Left cardiac atrium (tissue), 4 donors: ENCODE measurements around the gene TMPRSS13. TPM values are rescaled to one million over a fixed set of nuclear protein-coding genes. Genes with fewer than 3 reads are reported as not detected.

Experiments
- ATAC-seq, 2 donors: fragments of 200-7000 bp; cut with Tn5 transposase; one replicate each; pipeline ENCODE4 v1.9.1; 2020; ENCODE audit warnings: mild to moderate bottlenecking in 2 of 2, moderate library complexity in 2 of 2
- DNase-seq: peaks from one replicate; pipeline ENCODE4 v3.0.0-alpha.2; 2020
- intact Hi-C, 2 donors: fragments of 100-400 bp; cut with DNase I; formaldehyde crosslinking; loops; one replicate each; pipeline versions ENCODE4 v1.14.1 to v1.15.1; 2022 to 2023
- total RNA-seq, 2 donors: library from RNA; stranded (reverse); fragmentation: NEBNext Ultra II Directional; extraction: Animal tissue kit (Norgen Biotek cat#: 25700); gene quantifications; one replicate each; pipeline ENCODE4 v1.2.1, GENCODE V29; 2021
- donor health status: DM: no; HTN: yes; CAD: no.
- donor health status: DM: no; HTN: yes; CAD: no; lungs with severe emphysema.
- donor health status: DM: yes; HTN: yes; CAD: no.
- donor health status: Dilated cardiomyopathy.

TMPRSS13 gene
- total RNA-seq, 2 donors from 2014 or later = 0.15 to 0.16 TPM

- ATAC-seq (no peak), DNase-seq (no peak)
- intact Hi-C loops = no loop called here
These were observed 10.6 kb downstream of the TMPRSS13 start for GRCh38 chr11:117918366-117919255.

- intact Hi-C loops = no loop called here
- DNase-seq = no peak
- no peak for ATAC-seq
These were observed 11.5 kb downstream of the TMPRSS13 start for GRCh38 chr11:117917591-117918151.

- DNase-seq (no peak), ATAC-seq (no peak)
- intact Hi-C loops = no loop called here
These were observed 12.2 kb downstream of the TMPRSS13 start for GRCh38 chr11:117916956-117917355.

GRCh38 chr11:117915672-117916235, 13.4 kb downstream of the TMPRSS13 start:
- DNase-seq (no peak), ATAC-seq (no peak)
- intact Hi-C loops = no loop called here

GRCh38 chr11:117914991-117915618, 14.1 kb downstream of the TMPRSS13 start:
- ATAC-seq (no peak), DNase-seq (no peak)
- intact Hi-C loops = no loop called here

- intact Hi-C loops = no loop called here
- no peak for ATAC-seq
- no peak for DNase-seq
These were observed 14.8 kb downstream of the TMPRSS13 start for GRCh38 chr11:117914398-117914761.

- intact Hi-C loops = no loop called here
- DNase-seq = no peak
- no peak for ATAC-seq
These were observed 15.3 kb downstream of the TMPRSS13 start for GRCh38 chr11:117913736-117914397.

GRCh38 chr11:117912497-117912896, 16.7 kb downstream of the TMPRSS13 start:
- intact Hi-C loops = no loop called here
- ATAC-seq (no peak), DNase-seq (no peak)

- ATAC-seq (no peak), DNase-seq (no peak)
- intact Hi-C loops = no loop called here
These were observed 17.5 kb downstream of the TMPRSS13 start for GRCh38 chr11:117911694-117912093.

GRCh38 chr11:117910941-117911655, 18.1 kb downstream of the TMPRSS13 start:
- ATAC-seq (no peak), DNase-seq (no peak)
- intact Hi-C loops = no loop called here

- intact Hi-C loops = no loop called here
- DNase-seq (no peak), ATAC-seq (no peak)
These were observed 18.7 kb downstream of the TMPRSS13 start for GRCh38 chr11:117910525-117910924.

GRCh38 chr11:117909611-117910382, 19.4 kb downstream of the TMPRSS13 start:
- intact Hi-C loops = loop anchor here in 1 of 2 donors (5.0 kb wide), 1 partner anchor 67 kb away; no protein-coding TSS in a partner anchor
- ATAC-seq (no peak), DNase-seq (no peak)

GRCh38 chr11:117908959-117909610, 20.1 kb downstream of the TMPRSS13 start:
- intact Hi-C loops = loop anchor here in 1 of 2 donors (5.0 kb wide), 1 partner anchor 67 kb away; no protein-coding TSS in a partner anchor
- ATAC-seq (no peak), DNase-seq (no peak)

GRCh38 chr11:117908109-117908895, 20.9 kb downstream of the TMPRSS13 start:
- intact Hi-C loops = loop anchor here in 1 of 2 donors (5.0 kb wide), 1 partner anchor 66 kb away; no protein-coding TSS in a partner anchor
- DNase-seq (no peak), ATAC-seq (no peak)

GRCh38 chr11:117907276-117908108, 21.7 kb downstream of the TMPRSS13 start:
- peak; percentile 89 for DNase-seq
- peak; percentile 95 to 98 for ATAC-seq
- intact Hi-C loops = loop anchor here in 1 of 2 donors (5.0 kb wide), 1 partner anchor 65 kb away; no protein-coding TSS in a partner anchor

GRCh38 chr11:117906710-117907109, 22.5 kb downstream of the TMPRSS13 start:
- no peak for ATAC-seq
- DNase-seq = no peak
- intact Hi-C loops = loop anchor here in 1 of 2 donors (5.0 kb wide), 1 partner anchor 64 kb away; no protein-coding TSS in a partner anchor
